Mammary epithelial cell (primary cell): ENCODE results near the gene FAM149B1.

Experiments used
- EZH2 ChIP-seq: IDR thresholded peaks from 2 replicates; pipeline ENCODE4 v1.6.1; 2012; ENCODE audit warnings: low read length, inconsistent platforms, borderline replicate concordance
- TF ChIP-seq, protein P1 (sequence below), 2 donors: IDR thresholded peaks in 1 of 2; conservative IDR thresholded peaks in 1 of 2; 2 replicates each; pipeline ENCODE4 v1.5.1; 2011 to 2012; ENCODE audit warnings: inconsistent platforms in 2 of 2, low read length in 2 of 2, mild to moderate bottlenecking in 2 of 2, control low read depth in 1 of 2, low read depth in 1 of 2; ENCODE audit not compliant: insufficient read depth in 1 of 2; ENCODE audit errors: extremely low read depth in 1 of 2

DNA sequence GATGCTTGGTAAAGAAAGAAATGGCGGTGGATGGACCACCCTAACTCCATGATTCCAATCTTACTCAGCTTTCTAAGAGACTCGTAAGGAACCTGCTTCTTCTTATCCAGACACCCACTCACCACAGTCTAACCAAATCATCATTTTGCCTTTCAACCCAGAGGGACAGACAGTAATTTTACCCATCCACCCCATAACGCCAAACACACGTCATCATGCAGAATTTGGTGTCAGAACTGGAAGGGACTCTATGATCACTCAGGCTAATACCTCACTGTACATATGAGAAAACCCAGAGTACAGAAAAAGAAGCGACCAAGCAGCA lies 499 bp upstream of the FAM149B1 start:
- TF ChIP-seq, protein P1, sequence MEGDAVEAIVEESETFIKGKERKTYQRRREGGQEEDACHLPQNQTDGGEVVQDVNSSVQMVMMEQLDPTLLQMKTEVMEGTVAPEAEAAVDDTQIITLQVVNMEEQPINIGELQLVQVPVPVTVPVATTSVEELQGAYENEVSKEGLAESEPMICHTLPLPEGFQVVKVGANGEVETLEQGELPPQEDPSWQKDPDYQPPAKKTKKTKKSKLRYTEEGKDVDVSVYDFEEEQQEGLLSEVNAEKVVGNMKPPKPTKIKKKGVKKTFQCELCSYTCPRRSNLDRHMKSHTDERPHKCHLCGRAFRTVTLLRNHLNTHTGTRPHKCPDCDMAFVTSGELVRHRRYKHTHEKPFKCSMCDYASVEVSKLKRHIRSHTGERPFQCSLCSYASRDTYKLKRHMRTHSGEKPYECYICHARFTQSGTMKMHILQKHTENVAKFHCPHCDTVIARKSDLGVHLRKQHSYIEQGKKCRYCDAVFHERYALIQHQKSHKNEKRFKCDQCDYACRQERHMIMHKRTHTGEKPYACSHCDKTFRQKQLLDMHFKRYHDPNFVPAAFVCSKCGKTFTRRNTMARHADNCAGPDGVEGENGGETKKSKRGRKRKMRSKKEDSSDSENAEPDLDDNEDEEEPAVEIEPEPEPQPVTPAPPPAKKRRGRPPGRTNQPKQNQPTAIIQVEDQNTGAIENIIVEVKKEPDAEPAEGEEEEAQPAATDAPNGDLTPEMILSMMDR (conservative IDR thresholded peaks at IDR 0.05 in 1 of 2, IDR thresholded peaks at IDR 0.05 in 1 of 2; ENCODE audit: extremely low read depth in 1 of 2, insufficient read depth in 1 of 2, low read depth in 1 of 2, low read length in 2 of 2): no peak
- no peak for TF ChIP-seq EZH2
